D721Med (cell line): ENCODE results near the gene LIMS3.
"Not testable (repeated sequence)": the region's sequence is repeated elsewhere in the genome, so short reads cannot be mapped to it uniquely, and the experiment has no call there.

Experiments used
- DNase-seq: peaks from one replicate; pipeline ENCODE4 v3.0.0; 2011; ENCODE audit warnings: low spot score; ENCODE audit not compliant: insufficient read length
- FAIRE-seq: peaks from 2 replicates; lab custom pipeline; 2011; peaks lifted over from hg19 to GRCh38; lab: Jason Lieb, UNC

LIMS3 gene

DNA sequence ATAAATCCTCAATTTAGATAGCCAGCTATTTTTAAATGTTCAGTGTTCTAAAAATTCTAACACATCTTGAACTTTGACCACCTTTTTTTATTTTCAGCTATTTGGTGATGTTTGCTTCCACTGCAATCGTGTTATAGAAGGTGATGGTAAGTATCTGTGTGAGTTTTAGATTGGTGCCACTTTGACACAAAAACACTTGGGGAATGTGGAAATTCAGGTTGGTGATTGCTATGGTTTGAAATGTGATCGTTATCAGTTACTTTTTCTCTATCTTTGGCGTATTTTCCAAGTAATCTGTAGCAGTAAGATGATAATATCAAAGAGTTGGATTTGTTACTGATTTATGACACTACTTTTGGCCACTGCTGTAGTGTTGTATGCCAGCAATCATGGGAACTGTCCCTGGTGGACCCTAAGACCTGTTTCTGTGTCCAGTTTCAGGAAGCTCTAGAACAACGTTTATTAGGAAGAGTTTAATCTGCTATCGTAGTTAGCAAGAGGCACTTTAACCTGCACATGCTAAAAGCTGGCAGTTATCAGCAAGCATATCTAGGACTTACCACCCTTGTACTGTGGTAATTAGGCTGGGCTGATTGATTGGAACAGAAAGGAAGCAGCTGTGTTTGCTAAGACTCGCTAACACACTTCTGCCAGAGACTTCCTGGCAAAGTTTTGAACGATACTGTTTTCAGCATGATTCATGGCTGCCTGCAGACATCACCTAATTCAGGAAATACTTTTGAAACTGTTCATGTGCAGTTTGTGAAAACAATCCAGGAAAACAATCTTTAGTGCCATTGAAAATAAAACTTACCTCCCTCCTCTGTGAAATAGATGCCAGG lies 23.3 kb downstream of the LIMS3 start:
- not testable (repeated sequence) for FAIRE-seq, DNase-seq

DNA sequence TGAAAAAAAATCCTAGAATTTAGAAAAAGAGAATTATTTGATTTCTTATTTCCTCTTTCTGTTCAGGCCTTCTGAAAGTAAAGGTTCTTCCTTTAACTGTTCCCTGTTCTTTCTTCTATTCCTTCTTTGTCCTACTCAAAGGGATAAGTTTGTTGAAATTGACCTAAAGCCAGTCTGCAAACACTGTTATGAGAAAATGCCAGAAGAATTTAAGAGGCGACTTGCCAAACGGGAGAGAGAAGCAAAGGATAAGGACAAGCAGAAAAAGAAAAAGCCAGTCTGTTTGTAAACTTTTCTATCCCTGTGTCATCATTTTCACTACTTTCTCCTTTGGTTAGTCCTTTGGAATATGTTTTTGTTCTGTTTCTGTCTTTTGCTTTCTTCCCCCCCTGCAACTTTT lies 26.0 kb downstream of the LIMS3 start:
- FAIRE-seq, DNase-seq: not testable (repeated sequence)

DNA sequence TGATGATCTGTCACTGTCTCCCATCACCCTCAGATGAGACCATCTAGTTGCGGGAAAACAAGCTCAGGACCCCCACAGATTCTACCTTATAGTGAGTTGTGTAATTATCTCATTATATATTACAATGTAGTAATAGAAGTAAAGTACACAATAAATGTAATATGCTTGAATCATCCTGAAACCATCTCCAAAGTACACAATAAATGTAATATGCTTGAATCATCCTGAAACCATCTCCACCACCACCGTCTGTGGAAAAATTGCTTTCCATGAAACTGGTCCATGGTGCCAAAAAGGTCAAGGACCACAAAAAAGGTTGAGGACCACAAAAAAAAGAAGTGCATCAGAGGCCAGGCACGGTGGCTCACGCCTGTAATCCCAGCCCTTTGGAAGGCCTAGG lies 29.3 kb downstream of the LIMS3 start:
- DNase-seq, FAIRE-seq: not testable (repeated sequence)

DNA sequence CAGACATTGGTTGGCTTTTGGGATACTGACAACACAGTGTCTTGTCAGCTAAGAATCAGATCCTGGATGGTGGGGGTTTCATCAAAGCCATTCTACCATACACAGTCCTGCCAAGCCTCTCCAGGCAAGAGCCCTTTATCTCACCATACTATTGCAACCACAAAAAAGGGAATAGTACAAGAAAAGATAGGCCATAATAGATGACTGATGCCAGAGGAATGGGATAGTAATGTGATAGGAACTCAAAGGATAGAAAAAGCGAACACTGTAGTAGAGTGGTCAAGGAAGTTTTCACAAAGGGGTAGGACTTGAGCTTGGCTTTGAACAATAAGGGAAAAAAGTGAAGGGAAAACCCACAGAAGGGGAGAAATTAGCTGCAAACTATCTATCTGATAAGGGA lies 30.7 kb downstream of the LIMS3 start:
- not testable (repeated sequence) for DNase-seq, FAIRE-seq

DNA sequence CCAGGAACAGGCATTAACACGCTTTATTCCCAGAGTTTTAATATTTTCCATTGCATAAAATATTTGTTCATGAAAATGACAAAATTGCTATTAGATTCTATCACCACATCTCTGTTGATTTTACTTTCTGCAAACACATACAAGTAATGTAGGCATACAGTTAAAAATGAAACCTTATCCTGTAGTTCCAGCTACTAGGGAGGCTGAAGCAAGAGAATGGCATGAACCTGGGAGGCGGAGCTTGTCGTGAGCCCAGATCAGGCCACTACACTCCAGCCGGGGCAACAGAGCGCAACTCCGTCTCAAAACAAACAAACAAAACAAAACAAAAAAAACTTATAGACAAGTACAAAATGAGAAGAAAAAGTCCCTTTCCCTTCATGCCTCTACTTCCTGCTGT lies 38.0 kb downstream of the LIMS3 start:
- FAIRE-seq = not testable (repeated sequence)

DNA sequence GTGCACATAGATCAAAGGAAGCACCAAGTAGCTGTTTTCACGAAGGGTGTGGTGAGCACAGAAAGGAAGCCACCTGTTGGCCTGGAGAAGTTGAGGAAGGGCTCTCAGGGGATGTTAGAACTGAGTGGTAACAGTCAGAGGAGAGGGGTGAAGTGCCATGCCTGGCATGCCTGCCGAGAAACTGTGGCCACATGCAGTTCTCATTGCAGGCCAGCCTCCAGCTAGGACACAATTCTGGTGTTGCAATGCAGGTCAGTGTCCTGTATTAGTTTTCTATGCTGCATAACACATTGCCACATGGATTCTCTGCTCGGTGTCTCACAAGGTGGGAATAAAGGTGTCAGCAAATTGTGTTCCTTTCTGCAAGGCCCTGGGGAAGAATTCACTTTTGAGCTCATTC lies 46.9 kb downstream of the LIMS3 start:
- not testable (repeated sequence) for FAIRE-seq, DNase-seq

More for the DNA sequence above, 38.0 kb downstream of the LIMS3 start:
- not testable (repeated sequence) for DNase-seq

DNA sequence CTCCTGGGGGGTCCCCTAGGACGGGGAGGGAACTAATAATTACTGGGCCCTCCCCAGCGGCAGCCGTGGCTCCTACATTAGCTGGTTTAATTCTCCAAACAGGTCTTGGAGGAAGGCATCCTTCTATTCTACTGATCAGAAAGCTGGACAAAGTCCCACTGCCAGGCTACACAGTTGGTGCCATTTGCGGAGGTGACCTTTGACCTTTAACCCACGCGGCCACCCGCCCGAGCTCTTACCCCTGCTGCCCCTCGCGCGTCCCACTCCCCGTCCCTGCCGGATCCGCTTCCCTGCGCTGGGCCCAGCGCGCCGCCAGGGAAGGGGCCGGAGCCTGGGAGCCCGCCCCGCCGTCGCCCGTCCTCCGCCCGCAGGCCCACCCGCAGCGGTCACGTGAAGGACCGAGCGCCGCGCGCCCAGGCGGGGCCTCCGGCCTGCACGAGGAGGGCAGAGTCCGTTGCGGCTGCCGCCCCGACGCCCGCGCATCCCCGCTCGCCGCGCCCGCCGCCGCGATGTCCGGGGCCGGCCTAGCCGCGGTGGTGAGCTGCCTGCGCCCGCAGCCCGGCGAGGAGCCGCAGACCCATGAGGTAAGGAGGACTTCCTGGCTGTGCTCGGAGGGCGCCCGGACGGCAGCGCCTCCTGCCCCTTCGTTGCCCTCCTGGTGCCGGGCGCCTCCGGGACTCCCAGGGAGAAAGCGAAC lies 48.9 kb downstream of the LIMS3 start:
- DNase-seq, FAIRE-seq: not testable (repeated sequence)

DNA sequence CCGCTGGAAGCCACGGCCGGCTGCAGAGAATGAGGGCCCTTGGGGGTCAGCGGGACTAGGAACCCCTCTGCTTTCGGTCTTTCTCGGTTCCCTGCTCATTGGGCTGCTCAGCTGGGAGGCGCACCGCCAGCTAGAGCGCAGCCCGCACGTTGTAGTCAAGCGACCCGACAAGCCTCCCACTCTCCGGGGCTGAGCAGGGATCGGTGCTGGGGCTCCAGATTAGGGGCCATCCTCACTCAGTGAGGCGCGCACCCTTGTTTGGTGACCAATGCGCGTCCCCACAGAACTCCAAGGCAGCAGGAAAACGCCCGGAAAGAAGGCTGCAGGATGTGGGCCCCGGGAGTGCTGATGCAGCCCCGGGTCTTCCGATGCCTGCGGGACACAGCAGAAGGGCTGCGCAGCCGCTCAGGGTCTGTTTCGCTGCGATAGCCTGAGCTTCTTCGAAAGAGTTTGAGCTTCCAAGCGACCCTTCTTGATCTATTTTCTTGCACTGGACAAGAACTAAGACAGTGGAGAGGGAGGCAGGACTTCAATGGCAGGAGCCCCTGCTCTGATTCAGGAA lies 49.6 kb downstream of the LIMS3 start:
- not testable (repeated sequence) for FAIRE-seq, DNase-seq

DNA sequence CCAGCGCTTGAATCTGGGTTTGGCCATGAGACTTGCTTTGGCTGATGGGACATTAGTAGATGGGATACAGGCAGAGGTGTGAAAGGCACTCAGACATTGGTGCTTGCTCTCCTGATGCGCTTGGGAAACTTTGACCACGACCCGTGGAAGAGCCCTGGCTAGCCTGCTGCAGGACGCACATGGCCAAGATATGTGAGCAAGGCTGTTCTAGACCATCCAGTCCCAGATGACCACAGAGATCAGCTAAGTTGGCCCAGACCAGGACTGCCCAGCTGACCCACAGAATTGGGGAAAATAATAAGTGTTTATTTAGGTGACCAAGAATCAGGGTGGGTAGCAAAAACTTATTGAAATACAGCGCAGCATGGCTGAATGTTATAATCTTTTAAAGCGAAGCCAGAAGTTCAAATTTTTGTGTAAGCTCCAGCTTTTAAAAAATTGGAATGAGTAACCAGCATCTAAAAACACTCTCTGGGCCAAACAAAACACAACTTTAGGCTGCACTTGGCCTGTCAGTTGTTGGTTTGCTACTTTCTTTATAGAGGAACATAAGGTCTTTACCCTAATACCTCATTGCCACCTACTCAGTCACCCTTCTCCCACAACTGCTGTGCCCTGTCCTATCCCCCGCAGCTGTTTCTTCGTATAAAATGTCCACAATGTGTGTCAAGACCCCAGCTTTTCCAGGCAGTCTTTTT lies 51.8 kb downstream of the LIMS3 start:
- DNase-seq, FAIRE-seq: not testable (repeated sequence)

DNA sequence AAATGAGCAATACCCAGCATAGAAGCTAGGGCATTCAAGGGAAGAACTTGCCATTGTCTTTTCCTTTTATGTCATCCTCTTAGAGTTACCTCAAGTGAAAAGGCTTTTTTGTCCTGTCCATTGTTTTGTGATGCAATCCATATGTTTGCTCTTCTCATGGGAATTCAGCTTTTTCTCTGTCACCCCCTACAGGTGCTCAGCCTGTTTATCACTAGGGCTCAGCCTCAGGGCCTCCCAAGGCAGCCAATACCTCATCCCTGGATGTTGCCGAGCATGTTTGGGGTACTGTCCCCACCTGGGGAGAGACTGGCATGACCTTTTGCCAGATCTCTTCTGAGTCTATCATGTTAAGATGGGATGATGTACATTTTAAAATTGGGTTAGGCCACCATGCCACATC lies 65.5 kb downstream of the LIMS3 start:
- not testable (repeated sequence) for DNase-seq, FAIRE-seq

DNA sequence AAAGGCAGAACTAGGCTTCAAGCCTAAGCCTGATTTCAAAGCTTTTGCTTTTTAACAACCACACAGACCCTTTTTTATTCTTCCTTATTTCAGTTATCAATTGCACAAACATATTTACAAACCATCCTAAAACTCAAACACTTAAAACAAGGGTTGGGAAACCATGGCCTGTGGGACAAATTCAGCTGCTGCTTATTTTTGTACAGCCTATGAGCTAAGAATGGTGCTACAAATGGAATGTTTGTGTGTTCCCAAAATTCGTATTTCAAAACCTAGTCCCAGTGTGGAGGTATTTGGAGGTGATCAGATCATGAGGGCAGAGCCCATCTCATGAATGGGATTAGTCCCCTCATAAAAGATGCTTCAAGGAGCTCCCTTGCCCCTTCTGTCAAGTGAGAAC lies 67.0 kb downstream of the LIMS3 start:
- FAIRE-seq, DNase-seq: not testable (repeated sequence)

DNA sequence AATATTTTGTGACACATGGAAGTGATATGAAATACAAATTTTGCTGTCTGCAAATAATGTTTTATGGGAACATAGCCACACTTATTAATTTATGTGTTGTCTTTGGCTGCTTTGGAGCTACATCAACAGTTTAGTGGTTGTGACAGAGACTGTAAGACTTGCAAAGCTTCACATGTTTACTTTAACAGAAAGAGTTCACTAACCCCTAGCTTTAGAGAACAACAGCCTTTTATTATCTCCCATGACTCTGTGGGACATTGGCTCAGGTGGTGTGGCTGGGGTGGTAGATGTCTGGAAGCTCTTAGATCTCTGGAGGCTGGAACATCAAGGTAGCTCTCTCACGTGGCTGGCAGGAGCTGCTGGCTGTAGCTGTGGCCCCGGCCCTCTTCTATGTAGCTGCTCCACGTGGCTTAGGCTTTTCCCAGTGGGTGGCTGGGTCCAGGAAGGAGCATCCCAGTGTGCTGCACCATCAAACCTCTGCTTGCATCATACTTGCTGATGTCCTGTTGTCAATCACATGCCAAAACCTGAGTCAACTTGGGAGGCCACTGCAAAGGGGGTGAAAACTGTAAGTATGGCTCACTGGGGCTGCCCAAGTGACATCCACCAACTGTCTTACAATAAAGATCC lies 67.7 kb downstream of the LIMS3 start:
- DNase-seq, FAIRE-seq: not testable (repeated sequence)

DNA sequence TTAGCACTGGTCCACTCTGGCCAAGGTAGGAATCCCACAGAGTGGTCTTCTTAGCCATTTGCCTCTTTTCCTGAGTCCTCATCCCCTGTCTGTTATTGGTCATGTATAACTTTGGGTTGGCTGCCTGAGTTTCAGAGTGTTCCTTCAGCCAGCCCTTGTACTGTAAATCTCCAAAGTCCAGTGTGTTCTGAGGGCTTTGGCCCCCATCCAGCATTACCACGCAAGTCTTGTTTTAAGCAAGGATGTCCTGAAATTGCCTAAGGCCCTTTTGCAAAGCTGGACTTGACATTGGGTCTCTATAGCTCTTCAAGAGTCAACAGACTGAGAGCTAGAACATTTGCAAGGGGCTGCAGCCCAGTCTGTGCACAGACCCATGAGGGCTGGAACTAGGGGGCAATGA lies 68.4 kb downstream of the LIMS3 start:
- DNase-seq, FAIRE-seq: not testable (repeated sequence)

DNA sequence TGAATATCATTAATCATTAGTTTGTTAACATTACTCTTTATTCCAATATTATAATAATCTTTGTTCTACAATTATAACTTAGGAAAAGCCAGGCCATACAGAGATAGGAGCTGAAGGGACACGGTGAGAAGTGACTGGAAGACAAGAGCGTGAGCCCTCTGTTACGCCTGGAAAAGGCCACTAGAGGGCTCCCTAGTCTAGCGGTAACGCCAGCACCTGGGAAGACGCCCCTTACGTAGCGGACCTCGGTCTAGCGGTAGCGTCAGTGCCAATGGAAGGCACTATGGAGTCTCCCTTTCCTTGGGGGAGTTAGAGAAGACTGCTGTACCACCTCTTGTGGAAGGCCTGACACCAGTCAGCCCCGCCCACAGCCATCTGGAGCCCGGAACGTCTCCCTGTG lies 71.4 kb downstream of the LIMS3 start:
- not testable (repeated sequence) for DNase-seq, FAIRE-seq

DNA sequence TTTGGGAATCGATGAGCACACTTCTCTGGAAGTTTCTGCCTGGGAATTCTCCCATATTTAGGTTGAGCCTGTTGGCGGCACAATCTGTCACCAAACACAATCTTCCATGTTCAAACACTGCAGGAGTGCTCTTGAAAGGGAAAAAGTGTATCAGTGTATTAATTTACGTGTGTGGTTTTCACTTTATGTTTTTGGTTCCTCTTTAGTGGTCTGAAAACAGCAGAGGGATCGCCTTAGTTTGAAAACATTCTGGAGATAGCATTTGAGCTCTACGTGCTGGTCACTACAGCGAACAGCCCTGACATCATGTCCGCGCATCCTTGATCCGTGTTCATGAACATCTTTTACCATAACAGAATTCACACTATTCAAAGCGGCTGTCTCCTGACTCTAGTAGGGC lies 73.2 kb downstream of the LIMS3 start:
- FAIRE-seq = not testable (repeated sequence)

More for the DNA sequence above, 73.2 kb downstream of the LIMS3 start:
- DNase-seq = not testable (repeated sequence)
